ENCODE data around the gene CAMK2D.

DNA sequence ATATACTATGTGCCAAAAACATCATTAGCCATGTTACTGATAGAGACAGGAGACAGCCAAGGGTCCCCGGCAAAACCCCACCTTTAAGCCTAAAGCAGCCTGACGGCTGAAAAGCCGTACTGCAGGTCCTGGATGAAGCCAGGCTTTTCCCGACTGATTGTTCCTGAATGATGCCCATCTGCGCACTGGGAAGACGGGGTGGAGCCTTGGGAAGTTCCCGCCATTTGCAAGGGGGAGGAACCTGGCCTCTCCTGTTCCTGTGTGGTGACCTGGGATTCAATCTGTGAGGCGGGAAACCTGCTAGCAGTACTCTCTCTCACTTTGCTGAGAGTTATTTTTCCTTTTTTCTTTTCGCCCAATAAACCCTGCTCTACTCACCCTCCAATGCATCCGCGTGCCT is 15.1 kb upstream of the CAMK2D start:
- TF ChIP-seq POLR2AphosphoS5 (IDR thresholded peaks at IDR 0.05; ENCODE audit: borderline replicate concordance, low read depth, low read length) (no peak), EZH2 (IDR thresholded peaks at IDR 0.05) (no peak), FOXP2 (optimal IDR thresholded peaks at IDR 0.05; ENCODE audit: control extremely low read depth, extremely low read length, insufficient read depth) (no peak)
